Smooth muscle cell (in vitro differentiated cells): ENCODE measurements around the gene DAB2. TPM values are rescaled to one million over a fixed set of nuclear protein-coding genes. Genes with fewer than 3 reads are reported as not detected.

Experiments
- DNase-seq: peaks from one replicate; lab custom pipeline; 2025; ENCODE audit not compliant: unreplicated experiment; lab: John Stamatoyannopoulos, UW
- H2AFZ ChIP-seq: fragments of 200-600 bp; sonication (generic); 2 replicates; pipeline ENCODE4 v1.6.0; 2016; ENCODE audit warnings: antibody characterized with exemption, low read depth, mild to moderate bottlenecking
- H3F3A ChIP-seq: fragments of 200-600 bp; sonication (generic); 2 replicates; pipeline ENCODE4 v1.6.0; 2017; ENCODE audit warnings: antibody characterized with exemption, low read depth
- H3K27ac ChIP-seq: fragments of 200-600 bp; sonication (generic); 2 replicates; pipeline ENCODE4 v1.5.1; 2016; ENCODE audit warnings: low read depth, mild to moderate bottlenecking
- H3K27me3 ChIP-seq: fragments of 200-600 bp; sonication (generic); 2 replicates; pipeline ENCODE4 v1.6.1; 2016; ENCODE audit warnings: low read depth, mild to moderate bottlenecking
- H3K36me3 ChIP-seq: fragments of 200-600 bp; sonication (generic); 2 replicates; pipeline ENCODE4 v1.5.1; 2016; ENCODE audit warnings: low read depth
- H3K4me1 ChIP-seq: fragments of 200-600 bp; sonication (generic); 2 replicates; pipeline ENCODE4 v1.5.1; 2016; ENCODE audit warnings: low read depth
- H3K4me2 ChIP-seq: fragments of 200-600 bp; sonication (generic); 2 replicates; pipeline ENCODE4 v1.6.0; 2016; ENCODE audit warnings: mild to moderate bottlenecking
- H3K4me3 ChIP-seq: fragments of 200-600 bp; sonication (generic); 2 replicates; pipeline ENCODE4 v1.5.1; 2016; ENCODE audit warnings: mild to moderate bottlenecking
- H3K79me2 ChIP-seq: fragments of 200-600 bp; sonication (generic); 2 replicates; pipeline ENCODE4 v1.6.0; 2016; ENCODE audit warnings: low read depth, mild to moderate bottlenecking
- H3K9ac ChIP-seq: fragments of 200-600 bp; sonication (generic); 2 replicates; pipeline ENCODE4 v1.6.0; 2016; ENCODE audit warnings: low read depth
- H3K9me3 ChIP-seq: fragments of 200-600 bp; sonication (generic); replicated peaks from 2 replicates; pipeline ENCODE4 v1.5.1; 2016; ENCODE audit warnings: low read depth
- H4K20me1 ChIP-seq: fragments of 200-600 bp; sonication (generic); 2 replicates; pipeline ENCODE4 v1.6.0; 2016; ENCODE audit warnings: low read depth
- CTCF ChIP-seq: fragments of 200-600 bp; sonication (generic); IDR thresholded peaks from 2 replicates; pipeline ENCODE4 v1.5.1; 2017; ENCODE audit warnings: borderline replicate concordance, mild to moderate bottlenecking, antibody characterized with exemption; ENCODE audit not compliant: insufficient read depth, poor library complexity, severe bottlenecking
- WGBS: methylation state at CpG from one replicate; pipeline ENCODE4 v1.1.7; 2016; ENCODE audit warnings: low lambda C conversion rate; 5-methylcytosine and 5-hydroxymethylcytosine counted together
- polyA plus RNA-seq: library from polyadenylated mRNA; unstranded; fragments of >200 nt; fragmentation: Nextera tagmentation; extraction: Ambion mirVana; gene quantifications from 2 replicates; pipeline ENCODE4 v1.2.1, GENCODE V29; 2016
- total RNA-seq: library from RNA; depleted of rRNA; stranded (reverse); fragments of >200 nt; gene quantifications from 2 replicates; pipeline ENCODE4 v1.2.3, GENCODE V29; 2014

DAB2 gene
- total and polyA plus RNA-seq, 2 experiments from 2014 or later = 87.2 to 105 TPM

GRCh38 chr5:39413771-39414170 lies 11.0 kb downstream of the DAB2 start:
- no peak overlapping the region for H2AFZ ChIP-seq
- H3K27me3 ChIP-seq = no peaks in the 10 kb centered on the region
- H3K4me3 ChIP-seq = no peak overlapping the region
- DNase-seq = no peak
- H3F3A ChIP-seq = peaks cover 4% of the 10 kb centered on the region
- H4K20me1 ChIP-seq = peaks cover 99% of the 10 kb centered on the region
- H3K9me3 ChIP-seq = no peaks in the 10 kb centered on the region
- peaks cover 14% of the 10 kb centered on the region for H3K4me1 ChIP-seq
- H3K36me3 ChIP-seq = no peaks in the 10 kb centered on the region
- TF ChIP-seq CTCF = no peak
- H3K9ac ChIP-seq = no peak overlapping the region
- H3K27ac ChIP-seq = peak overlapping the region; percentile 69
- H3K79me2 ChIP-seq = peaks cover 94% of the 10 kb centered on the region
- H3K4me2 ChIP-seq = peak overlapping the region; percentile 56

GRCh38 chr5:39412721-39413394 lies 11.9 kb downstream of the DAB2 start:
- H3K4me2 ChIP-seq = peak overlapping the region; percentile 56
- H3K27me3 ChIP-seq = no peaks in the 10 kb centered on the region
- 56% methylated on average over 5 of the region's 5 CpGs for WGBS
- H2AFZ ChIP-seq = no peak overlapping the region
- H3K79me2 ChIP-seq = peaks cover 94% of the 10 kb centered on the region
- peak overlapping the region; percentile 69 for H3K27ac ChIP-seq
- TF ChIP-seq CTCF = no peak
- no peak overlapping the region for H3K9ac ChIP-seq
- peaks cover 4% of the 10 kb centered on the region for H3F3A ChIP-seq
- H3K9me3 ChIP-seq = no peaks in the 10 kb centered on the region
- H3K36me3 ChIP-seq = no peaks in the 10 kb centered on the region
- H3K4me3 ChIP-seq = no peak overlapping the region
- peaks cover 14% of the 10 kb centered on the region for H3K4me1 ChIP-seq
- peaks cover 99% of the 10 kb centered on the region for H4K20me1 ChIP-seq
- no peak for DNase-seq

GRCh38 chr5:39411985-39412384 lies 12.8 kb downstream of the DAB2 start:
- no peak for TF ChIP-seq CTCF
- no peaks in the 10 kb centered on the region for H3K9me3 ChIP-seq
- H3K27me3 ChIP-seq = no peaks in the 10 kb centered on the region
- H3K79me2 ChIP-seq = peaks cover 94% of the 10 kb centered on the region
- H3K4me2 ChIP-seq = peak overlapping the region; percentile 55
- H2AFZ ChIP-seq = no peak overlapping the region
- no peak overlapping the region for H3K4me3 ChIP-seq
- no peaks in the 10 kb centered on the region for H3K36me3 ChIP-seq
- peak overlapping the region; percentile 69 for H3K27ac ChIP-seq
- WGBS = 90% methylated on average over 4 of the region's 4 CpGs
- H3K4me1 ChIP-seq = peaks cover 14% of the 10 kb centered on the region
- DNase-seq = no peak
- peaks cover 4% of the 10 kb centered on the region for H3F3A ChIP-seq
- peaks cover 99% of the 10 kb centered on the region for H4K20me1 ChIP-seq
- H3K9ac ChIP-seq = no peak overlapping the region

GRCh38 chr5:39411061-39411460 lies 13.7 kb downstream of the DAB2 start:
- Histone ChIP-seq H3K27ac (peak overlapping the region; percentile 69), H4K20me1 (peaks cover 94% of the 10 kb centered on the region), H3K36me3 (no peaks in the 10 kb centered on the region), H2AFZ (no peak overlapping the region), H3K4me3 (no peak overlapping the region), H3F3A (peaks cover 4% of the 10 kb centered on the region), H3K27me3 (no peaks in the 10 kb centered on the region), H3K79me2 (peaks cover 94% of the 10 kb centered on the region), H3K9ac (no peak overlapping the region), H3K9me3 (no peaks in the 10 kb centered on the region), H3K4me1 (peaks cover 14% of the 10 kb centered on the region), H3K4me2 (peak overlapping the region; percentile 56)
- no peak for DNase-seq
- no peak for TF ChIP-seq CTCF
- WGBS = 12% methylated on average over 1 of the region's 1 CpG
